Measurements from ENCODE around the gene DDX53.

The DDX53 gene

DNA sequence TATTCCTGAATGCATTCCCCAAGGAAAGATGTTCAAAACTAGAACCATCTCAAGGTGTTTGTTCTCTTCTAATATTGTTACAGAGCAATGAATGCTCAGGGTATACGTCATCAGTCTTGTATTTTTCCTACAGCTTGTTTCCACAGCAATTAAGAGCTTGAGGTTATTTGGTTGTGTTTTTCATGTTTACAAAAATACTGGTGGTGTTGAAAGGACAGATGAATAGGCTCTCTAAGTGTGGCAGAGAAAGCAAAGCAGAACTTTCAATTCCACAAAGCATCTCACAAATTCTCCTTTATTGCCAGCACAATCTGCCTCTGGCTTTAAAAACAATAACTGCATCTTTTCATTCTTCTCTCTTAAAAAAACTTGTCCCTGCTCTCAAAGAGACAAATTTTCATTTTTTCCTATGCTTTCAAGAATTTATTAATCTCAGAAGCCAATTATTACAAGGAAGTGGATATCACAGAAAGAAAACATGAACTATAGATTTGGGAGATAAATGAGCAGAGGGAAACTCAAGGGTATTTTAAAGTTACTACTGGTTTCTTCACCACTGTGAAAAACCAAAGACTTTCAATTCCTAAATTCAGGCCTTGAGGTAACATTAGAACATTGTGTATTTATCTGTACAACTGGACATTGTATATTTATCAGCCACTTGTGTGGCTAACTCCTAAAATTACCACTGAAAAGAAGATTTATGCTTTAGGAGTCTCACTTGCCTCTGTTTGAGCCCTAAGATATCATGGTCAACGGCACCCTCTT lies 49.2 kb downstream of the DDX53 start:
- ATAC-seq (no peak), DNase-seq (no peak)

DNA sequence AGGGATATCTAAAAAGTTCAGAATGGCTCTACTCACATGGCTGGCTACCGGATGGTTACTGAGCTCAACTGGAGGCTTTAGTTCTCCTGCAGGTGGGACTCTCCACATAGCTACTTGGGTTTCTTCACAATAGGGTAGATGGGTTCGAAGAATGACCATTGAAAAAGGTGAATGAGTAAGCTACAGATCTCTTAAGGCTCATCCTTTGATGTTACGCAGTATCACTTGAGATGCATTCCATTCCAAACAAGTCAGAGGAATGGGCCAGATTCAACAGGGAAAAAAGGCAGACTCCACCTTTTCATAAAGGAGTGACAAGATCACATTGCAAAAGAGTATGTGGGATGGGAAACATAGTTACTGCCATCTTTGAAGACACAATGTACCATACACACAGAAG lies 52.6 kb downstream of the DDX53 start:
- DNase-seq = no peak
- ATAC-seq = no peak
